Liver (tissue), 9 donors: ENCODE results near the gene SCN2B. TPM values are rescaled to one million over a fixed set of nuclear protein-coding genes. Genes with fewer than 3 reads are reported as not detected.

Experiments used
- DNase-seq: peaks from one replicate; pipeline ENCODE4 v3.0.0-alpha.2; 2017; ENCODE audit warnings: low spot score
- H3K27ac ChIP-seq, 2 donors: one replicate each; pipeline ENCODE4 v1.7.0; 2013; ENCODE audit warnings: inconsistent platforms in 2 of 2, low read length in 2 of 2, control low read depth in 1 of 2, low read depth in 1 of 2, mild to moderate bottlenecking in 1 of 2
- H3K27me3 ChIP-seq, 4 donors: one replicate each; pipeline versions ENCODE4 v1.6.1 to v1.7.0; 2013; ENCODE audit warnings: low read length in 3 of 4, inconsistent platforms in 1 of 4, mild to moderate bottlenecking in 1 of 4, moderate library complexity in 1 of 4; ENCODE audit not compliant: control insufficient read depth in 4 of 4, insufficient read depth in 4 of 4
- H3K36me3 ChIP-seq, 4 donors: one replicate each; pipeline versions ENCODE4 v1.6.1 to v1.7.0; 2013; ENCODE audit warnings: low read length in 3 of 4, mild to moderate bottlenecking in 3 of 4, low read depth in 1 of 4, moderate library complexity in 1 of 4; ENCODE audit not compliant: control insufficient read depth in 4 of 4, insufficient read depth in 3 of 4
- H3K4me1 ChIP-seq, 4 donors: one replicate each; pipeline versions ENCODE4 v1.6.1 to v1.7.0; 2013; ENCODE audit warnings: low read length in 3 of 4, mild to moderate bottlenecking in 3 of 4, moderate library complexity in 1 of 4; ENCODE audit not compliant: control insufficient read depth in 4 of 4, insufficient read depth in 4 of 4
- H3K4me3 ChIP-seq, 3 donors: one replicate each; pipeline versions ENCODE4 v1.6.1 to v1.7.0; 2013; ENCODE audit warnings: low read length in 3 of 3, control low read depth in 1 of 3, low read depth in 1 of 3, mild to moderate bottlenecking in 1 of 3
- H3K9ac ChIP-seq, 2 donors: one replicate each; pipeline ENCODE4 v1.7.0; 2013; ENCODE audit warnings: low read length in 2 of 2, mild to moderate bottlenecking in 2 of 2, moderate library complexity in 2 of 2, control low read depth in 1 of 2, low read depth in 1 of 2
- H3K9me3 ChIP-seq, 4 donors: one replicate each; pipeline versions ENCODE4 v1.6.1 to v1.7.0; 2013; ENCODE audit warnings: low read length in 3 of 4; ENCODE audit not compliant: control insufficient read depth in 4 of 4
- ATF3 ChIP-seq: IDR thresholded peaks from 2 replicates; pipeline ENCODE4 v1.6.1; 2016; ENCODE audit warnings: antibody characterized with exemption
- CTCF ChIP-seq: fragments of 150-350 bp; IDR thresholded peaks from 2 replicates; pipeline ENCODE4 v1.5.1; 2017; ENCODE audit warnings: improper control_type of control experiment, low read depth, low read length; ENCODE audit not compliant: missing input control
- EGR1 ChIP-seq, 2 donors: IDR thresholded peaks; 2 replicates each; pipeline ENCODE4 v1.6.1; 2016 to 2018; ENCODE audit warnings: antibody characterized with exemption in 2 of 2, low read depth in 2 of 2
- FOXA1 ChIP-seq: IDR thresholded peaks from 2 replicates; pipeline ENCODE4 v1.6.1; 2016; ENCODE audit warnings: antibody characterized with exemption
- FOXA2 ChIP-seq: IDR thresholded peaks from 2 replicates; pipeline ENCODE4 v1.6.1; 2016; ENCODE audit warnings: antibody characterized with exemption
- GABPA ChIP-seq, 2 donors: IDR thresholded peaks in 1 of 2; conservative IDR thresholded peaks in 1 of 2; 2 replicates each; pipeline ENCODE4 v1.6.1; 2016; ENCODE audit warnings: antibody characterized with exemption in 2 of 2, mild to moderate bottlenecking in 1 of 2, moderate library complexity in 1 of 2
- HNF4A ChIP-seq, 2 donors: conservative IDR thresholded peaks; 2 replicates each; pipeline ENCODE4 v1.6.1; 2016; ENCODE audit warnings: antibody characterized with exemption in 2 of 2, mild to moderate bottlenecking in 2 of 2
- HNF4G ChIP-seq: IDR thresholded peaks from 2 replicates; pipeline ENCODE4 v1.6.1; 2016; ENCODE audit warnings: antibody characterized with exemption
- MAX ChIP-seq: IDR thresholded peaks from 2 replicates; pipeline ENCODE4 v1.6.1; 2016; ENCODE audit warnings: antibody characterized with exemption
- NR2F2 ChIP-seq: IDR thresholded peaks from 2 replicates; pipeline ENCODE4 v1.6.1; 2016; ENCODE audit warnings: antibody characterized with exemption
- RAD21 ChIP-seq, 2 donors: IDR thresholded peaks; 2 replicates each; pipeline ENCODE4 v1.6.1; 2016; ENCODE audit warnings: antibody characterized with exemption in 2 of 2, mild to moderate bottlenecking in 2 of 2
- REST ChIP-seq: IDR thresholded peaks from 2 replicates; pipeline ENCODE4 v1.6.1; 2016; ENCODE audit warnings: antibody characterized with exemption, mild to moderate bottlenecking
- RXRA ChIP-seq, 2 donors: IDR thresholded peaks; 2 replicates each; pipeline ENCODE4 v1.6.1; 2017 to 2018; ENCODE audit warnings: antibody characterized with exemption in 2 of 2, mild to moderate bottlenecking in 1 of 2
- SP1 ChIP-seq: IDR thresholded peaks from 2 replicates; pipeline ENCODE4 v1.6.1; 2018; ENCODE audit warnings: antibody characterized with exemption, mild to moderate bottlenecking
- TAF1 ChIP-seq: conservative IDR thresholded peaks from 2 replicates; pipeline ENCODE4 v1.6.1; 2016; ENCODE audit warnings: antibody characterized with exemption, mild to moderate bottlenecking
- YY1 ChIP-seq: IDR thresholded peaks from 2 replicates; pipeline ENCODE4 v1.6.1; 2016; ENCODE audit warnings: antibody characterized with exemption, mild to moderate bottlenecking
- ZBTB33 ChIP-seq: IDR thresholded peaks from 2 replicates; pipeline ENCODE4 v1.6.1; 2016; ENCODE audit warnings: antibody characterized with exemption
- WGBS: extraction: QIAGEN DNeasy Blood & Tissue Kit; methylation state at CpG from one replicate; pipeline ENCODE4 v1.1.7; 2013; 5-methylcytosine and 5-hydroxymethylcytosine counted together
- polyA plus RNA-seq, 2 donors: library from polyadenylated mRNA; stranded (reverse) in 1 of 2; unstranded in 1 of 2; fragments of 200-250 nt in 1 of 2; fragments of >200 nt in 1 of 2; fragmentation: Nextera tagmentation in 1 of 2; extraction: Ambion mirVana in 1 of 2; gene quantifications; one replicate each; pipeline versions ENCODE4 v1.2.1 to v1.2.3, GENCODE V29; 2013 to 2015
- total RNA-seq, 2 donors: library from RNA; depleted of rRNA; stranded (reverse); fragments of >200 nt; gene quantifications; one replicate each; pipeline ENCODE4 v1.2.3, GENCODE V29; 2014
- donor health status: healthy.
- donor health status: healthy.
- donor health status: healthy.
- donor health status: healthy.
- donor health status: healthy.

SCN2B gene
- total and polyA plus RNA-seq, 4 donors = 0.01 to 0.05 TPM; not detected in 2

- Histone ChIP-seq H3K27ac (no peak overlapping the region), H3K4me1 (peaks cover 5 to 10% (median 6%) of the 10 kb centered on the region in 4 donors), H3K36me3 (no peaks in the 10 kb centered on the region), H3K9me3 (no peaks in the 10 kb centered on the region), H3K27me3 (peaks cover 7 to 30% (median 9%) of the 10 kb centered on the region in 4 donors), H3K4me3 (no peak overlapping the region), H3K9ac (no peak overlapping the region)
- TF ChIP-seq CTCF = no peak
- TF ChIP-seq RXRA (IDR thresholded peaks at IDR 0.05) = no peak
- no peak for TF ChIP-seq FOXA1
- TF ChIP-seq REST = no peak
- no peak for TF ChIP-seq HNF4G
- TF ChIP-seq RAD21 (IDR thresholded peaks at IDR 0.05) = no peak
- no peak for TF ChIP-seq YY1
- TF ChIP-seq MAX = no peak
- TF ChIP-seq GABPA (IDR thresholded peaks at IDR 0.05 in 1 of 2, conservative IDR thresholded peaks at IDR 0.05 in 1 of 2) = no peak
- no peak for TF ChIP-seq ATF3
- TF ChIP-seq ZBTB33 = no peak
- TF ChIP-seq TAF1 = no peak
- TF ChIP-seq SP1 = no peak
- no peak for TF ChIP-seq FOXA2
- TF ChIP-seq NR2F2 = no peak
- TF ChIP-seq HNF4A (conservative IDR thresholded peaks at IDR 0.05) = no peak
- TF ChIP-seq EGR1 (IDR thresholded peaks at IDR 0.05; ENCODE audit: low read depth in 2 of 2) = no peak
- DNase-seq = no peak
- WGBS = 82% methylated on average over 1 of the region's 1 CpG
Measured at GRCh38 chr11:118154641-118155040, 21.8 kb downstream of the SCN2B start.
